Gastrocnemius medialis (tissue), 4 donors: ENCODE results near the gene GCK. TPM values are rescaled to one million over a fixed set of nuclear protein-coding genes. Genes with fewer than 3 reads are reported as not detected.
"Not testable (repeated sequence)": the region's sequence is repeated elsewhere in the genome, so short reads cannot be mapped to it uniquely, and the experiment has no call there.

ENCODE experiments used
- ATAC-seq, 2 donors: fragments of 150-250 bp; one replicate each; pipeline ENCODE4 v1.9.1; 2016
- DNase-seq, 2 donors: peaks; one replicate each; pipeline ENCODE4 v3.0.0-alpha.2; 2019
- H3K27ac ChIP-seq, 4 donors: fragments of 200-600 bp; sonication (generic); 1 replicate in 1 of 4; 2 replicates in 3 of 4; pipeline ENCODE4 v1.5.1; 2016 to 2018; ENCODE audit warnings: mild to moderate bottlenecking in 2 of 4, moderate library complexity in 1 of 4
- H3K27me3 ChIP-seq, 3 donors: fragments of 200-600 bp; sonication (generic) in 2 of 3; 1 replicate in 1 of 3; 2 replicates in 2 of 3; pipeline versions ENCODE4 v1.5.1 to v1.6.0; 2016 to 2019; ENCODE audit warnings: mild to moderate bottlenecking in 1 of 3, moderate library complexity in 1 of 3
- H3K36me3 ChIP-seq, 2 donors: fragments of 200-600 bp; sonication (generic) in 1 of 2; one replicate each; pipeline ENCODE4 v1.5.1; 2017 to 2018
- H3K4me1 ChIP-seq, 2 donors: fragments of 200-600 bp; sonication (generic) in 1 of 2; one replicate each; pipeline ENCODE4 v1.5.1; 2016 to 2017; ENCODE audit warnings: mild to moderate bottlenecking in 2 of 2
- H3K4me3 ChIP-seq, 4 donors: fragments of 200-600 bp; sonication (generic) in 3 of 4; 1 replicate in 1 of 4; 2 replicates in 3 of 4; pipeline ENCODE4 v1.5.1; 2016 to 2019; ENCODE audit warnings: mild to moderate bottlenecking in 2 of 4
- H3K9me3 ChIP-seq, 3 donors: fragments of 200-600 bp; sonication (generic) in 2 of 3; 1 replicate in 1 of 3; 2 replicates in 2 of 3; pipeline ENCODE4 v1.5.1; 2016 to 2019
- CTCF ChIP-seq, 5 experiments: fragments of 450-650 bp in 3 of 5; fragments of 200-600 bp in 2 of 5; sonication (generic) in 2 of 5; IDR thresholded peaks in 4 of 5; conservative IDR thresholded peaks in 1 of 5; 1 replicate in 4 of 5; 2 replicates in 1 of 5; pipeline ENCODE4 v1.5.1; 2016 to 2019; ENCODE audit warnings: antibody characterized with exemption in 5 of 5, mild to moderate bottlenecking in 3 of 5, moderate library complexity in 3 of 5
- POLR2A ChIP-seq, 2 donors: fragments of 450-650 bp; IDR thresholded peaks; one replicate each; pipeline ENCODE4 v1.6.1; 2017; ENCODE audit warnings: antibody characterized with exemption in 2 of 2, mild to moderate bottlenecking in 2 of 2, moderate library complexity in 2 of 2
- in situ Hi-C, 4 donors: fragments of 200-750 bp; cut with MboI; loops; one replicate each; pipeline versions ENCODE4 v1.15.0 to v1.8.0; 2017; ENCODE audit warnings: low sequenced_read_pairs in 4 of 4
- intact Hi-C: fragments of 100-400 bp; cut with DNase I; formaldehyde crosslinking; loops from one replicate; pipeline ENCODE4 v1.15.1; 2023; ENCODE audit warnings: low total_unique reads
- total RNA-seq, 4 donors: library from RNA; depleted of rRNA; stranded (reverse); fragments of >200 nt; gene quantifications; one replicate each; pipeline versions ENCODE4 v1.1.0 to v1.2.3, GENCODE V29; 2016

GCK gene
- total RNA-seq, 4 donors from 2014 or later: 0.33 TPM; not detected in 3

- DNase-seq (peak in 1 of 2 donors; percentile 4), ATAC-seq (no peak)
- intact Hi-C loops (no loop called here), in situ Hi-C loops (loop anchor here in 1 of 4 donors (25.0 kb wide), 1 partner anchor 279 kb away; the partner anchor contains the start of gene NUDCD3)
- TF ChIP-seq CTCF (IDR thresholded peaks at IDR 0.05 in 4 of 5, conservative IDR thresholded peaks at IDR 0.05 in 1 of 5) (no peak), POLR2A (IDR thresholded peaks at IDR 0.05) (no peak)
- no peaks in the 10 kb centered on the region for H3K27me3 ChIP-seq
- H3K9me3 ChIP-seq: no peaks in the 10 kb centered on the region
- H3K4me3 ChIP-seq: no peak overlapping the region
- H3K27ac ChIP-seq: no peak overlapping the region
- peaks cover under 1% of the 10 kb centered on the region in 2 donors for H3K4me1 ChIP-seq
- peaks cover 0 to 87% of the 10 kb centered on the region in 2 donors for H3K36me3 ChIP-seq
These were observed 18.8 kb upstream of the GCK start for GRCh38 chr7:44208085-44208484.

GRCh38 chr7:44206008-44206407 lies 16.8 kb upstream of the GCK start:
- Histone ChIP-seq H3K27me3 (no peaks in the 10 kb centered on the region), H3K27ac (no peak overlapping the region), H3K4me1 (peaks cover 14% of the 10 kb centered on the region in 2 donors), H3K36me3 (peaks cover 0 to 69% of the 10 kb centered on the region in 2 donors), H3K4me3 (no peak overlapping the region), H3K9me3 (no peaks in the 10 kb centered on the region)
- DNase-seq: peak in 1 of 2 donors; percentile 6
- in situ Hi-C loops (loop anchor here in 1 of 4 donors (25.0 kb wide), 1 partner anchor 281 kb away; the partner anchor contains the start of gene NUDCD3), intact Hi-C loops (no loop called here)
- ATAC-seq: no peak
- no peak for TF ChIP-seq POLR2A (IDR thresholded peaks at IDR 0.05)
- no peak for TF ChIP-seq CTCF (IDR thresholded peaks at IDR 0.05 in 4 of 5, conservative IDR thresholded peaks at IDR 0.05 in 1 of 5)

- intact Hi-C loops: loop anchor here (2.0 kb wide), 1 partner anchor 79 kb away; the partner anchor contains the start of gene POLD2
- H3K4me3 ChIP-seq: peak overlapping the region; percentile 80 to 98 (median 91)
- in situ Hi-C loops: loop anchor here in 1 of 4 donors (25.0 kb wide), 1 partner anchor 285 kb away; the partner anchor contains the start of gene NUDCD3
- no peak for ATAC-seq
- peaks cover 14% of the 10 kb centered on the region in 2 donors for H3K4me1 ChIP-seq
- peak overlapping the region in 1 of 4 donors; percentile 87 for H3K27ac ChIP-seq
- no peaks in the 10 kb centered on the region for H3K9me3 ChIP-seq
- TF ChIP-seq POLR2A (IDR thresholded peaks at IDR 0.05) (no peak), CTCF (IDR thresholded peaks at IDR 0.05 in 4 of 5, conservative IDR thresholded peaks at IDR 0.05 in 1 of 5) (no peak)
- H3K36me3 ChIP-seq: peaks cover 0 to 27% of the 10 kb centered on the region in 2 donors
- DNase-seq: no peak
- H3K27me3 ChIP-seq: no peaks in the 10 kb centered on the region
These were observed 12.6 kb upstream of the GCK start for GRCh38 chr7:44201813-44202212.

- no peaks in the 10 kb centered on the region for H3K9me3 ChIP-seq
- peaks cover 14% of the 10 kb centered on the region in 2 donors for H3K4me1 ChIP-seq
- DNase-seq: peak; percentile 93 to 94
- peak; percentile 99 to 100 for ATAC-seq
- H3K36me3 ChIP-seq: peaks cover 0 to 17% of the 10 kb centered on the region in 2 donors
- in situ Hi-C loops (loop anchor here in 1 of 4 donors (25.0 kb wide), 1 partner anchor 286 kb away; the partner anchor contains the start of gene NUDCD3), intact Hi-C loops (loop anchor here (1.0 to 2.0 kb wide), 2 partner anchors 78 to 119 kb away; partner anchors contain the start of genes POLD2 and POLM)
- H3K27ac ChIP-seq: peak within 1 kb of the TSS; percentile 79 to 91 (median 86)
- H3K27me3 ChIP-seq: no peaks in the 10 kb centered on the region
- peak; percentile 66 to 74 (median 70) for TF ChIP-seq CTCF (IDR thresholded peaks at IDR 0.05 in 4 of 5, conservative IDR thresholded peaks at IDR 0.05 in 1 of 5)
- TF ChIP-seq POLR2A (IDR thresholded peaks at IDR 0.05): peak; percentile 77 to 92
- H3K4me3 ChIP-seq: peak within 1 kb of the TSS; percentile 80 to 98 (median 91)
These were observed 11.6 kb upstream of the GCK start, which contains the start of gene YKT6 for GRCh38 chr7:44200699-44201461. TSS of gene YKT6 (plus strand) at chr7:44200978. CDS start at chr7:44201136, 158 bp downstream.

- Histone ChIP-seq H3K36me3 (peaks cover 0 to 10% of the 10 kb centered on the region in 2 donors), H3K4me1 (peaks cover 14% of the 10 kb centered on the region in 2 donors), H3K4me3 (peak overlapping the region in 3 of 4 donors; percentile 80 to 98 (median 90))
- not testable (repeated sequence) for H3K27me3 ChIP-seq, DNase-seq, ATAC-seq, H3K9me3 ChIP-seq, H3K27ac ChIP-seq
- in situ Hi-C loops: loop anchor here in 1 of 4 donors (25.0 kb wide), 1 partner anchor 287 kb away; the partner anchor contains the start of gene NUDCD3
- intact Hi-C loops: loop anchor here (1.0 to 2.0 kb wide), 2 partner anchors 77 to 118 kb away; partner anchors contain the start of genes POLD2 and POLM
These were observed 10.9 kb upstream of the GCK start for GRCh38 chr7:44200163-44200562.
